HepG2 (cell line): ENCODE measurements around the gene TMX1. TPM values are rescaled to one million over a fixed set of nuclear protein-coding genes. Genes with fewer than 3 reads are reported as not detected.

Experiments
- ATAC-seq: fragments of 200-7000 bp; cut with Tn5 transposase; 3 replicates; pipeline ENCODE4 v1.9.1; 2020; ENCODE audit warnings: mild to moderate bottlenecking, moderate library complexity
- BruUV-seq: library from RNA; stranded (reverse); fragments of 400-500 nt; replicated peaks from 2 replicates; lab custom pipeline; 2021; lab: Mats Ljungman, UMichigan
- CTCF ChIA-PET: fragments of 300-600 bp; formaldehyde crosslinking; extraction: SDS; loops from one replicate; lab custom pipeline; 2021; ENCODE audit warnings: low total read pairs, inconsistent platforms, low intra/inter-chr PET ratio; lab: Yijun Ruan, JAX
- POLR2A ChIA-PET: fragments of 350-600 bp; sonication (Branson Sonifier 250); formaldehyde crosslinking; loops from one replicate; lab custom pipeline; 2020; ENCODE audit warnings: antibody characterized with exemption, inconsistent platforms; lab: Yijun Ruan, JAX
- DNase-seq: peaks from one replicate; pipeline ENCODE4 v3.0.0-alpha.2; 2015; ENCODE audit warnings: low spot score
- FAIRE-seq: peaks from 3 replicates; lab custom pipeline; 2011; peaks lifted over from hg19 to GRCh38; lab: Jason Lieb, UNC
- H2AFZ ChIP-seq: one replicate; pipeline ENCODE4 v1.6.1; 2011; ENCODE audit warnings: low read length, inconsistent platforms
- H3K27ac ChIP-seq: fragments of 300-600 bp; 3 replicates; pipeline ENCODE4 v1.8.0; 2011; ENCODE audit warnings: mixed run types, mild to moderate bottlenecking, mixed read lengths, low read length, inconsistent platforms; ENCODE audit not compliant: insufficient read depth; ENCODE audit errors: extremely low read length
- H3K27me3 ChIP-seq, 2 experiments: fragments of 200-600 bp in 1 of 2; 2 replicates in 1 of 2; 3 replicates in 1 of 2; pipeline versions ENCODE4 v1.6.0 to v1.8.0; 2011; ENCODE audit warnings: low read length in 2 of 2, mild to moderate bottlenecking in 2 of 2, moderate library complexity in 2 of 2, inconsistent platforms in 1 of 2; ENCODE audit not compliant: insufficient read depth in 2 of 2, control insufficient read depth in 1 of 2
- H3K36me3 ChIP-seq, 2 experiments: fragments of 200-600 bp in 1 of 2; replicated peaks in 1 of 2; 2 replicates in 1 of 2; 3 replicates in 1 of 2; pipeline versions ENCODE4 v1.5.1 to v1.8.0; 2011; ENCODE audit warnings: low read length in 2 of 2, inconsistent platforms in 1 of 2; ENCODE audit not compliant: insufficient read depth in 2 of 2, control insufficient read depth in 1 of 2
- H3K4me1 ChIP-seq: 2 replicates; pipeline ENCODE4 v1.5.1; 2012; ENCODE audit warnings: low read length, inconsistent platforms; ENCODE audit not compliant: insufficient read depth
- H3K4me2 ChIP-seq: 2 replicates; pipeline ENCODE4 v1.6.0; 2011; ENCODE audit warnings: low read depth, low read length, inconsistent platforms
- H3K4me3 ChIP-seq, 3 experiments: fragments of 200-600 bp in 1 of 3; sonication (generic), shearing (Covaris generic) in 1 of 3; replicated peaks in 1 of 3; 2 replicates each; pipeline ENCODE4 v1.5.1; 2011 to 2016; ENCODE audit warnings: low read length in 3 of 3, inconsistent platforms in 2 of 3, low read depth in 2 of 3, mild to moderate bottlenecking in 2 of 3, control low read depth in 1 of 3, mixed read lengths in 1 of 3; ENCODE audit not compliant: insufficient read depth in 1 of 3
- H3K79me2 ChIP-seq: one replicate; pipeline ENCODE4 v1.6.1; 2011; ENCODE audit warnings: low read length, inconsistent platforms; ENCODE audit not compliant: insufficient read depth
- H3K9ac ChIP-seq: 2 replicates; pipeline ENCODE4 v1.6.0; 2011; ENCODE audit warnings: mild to moderate bottlenecking, low read depth, low read length, inconsistent platforms; ENCODE audit not compliant: insufficient read depth
- H3K9me3 ChIP-seq: 2 replicates; pipeline ENCODE4 v1.5.1; 2012; ENCODE audit warnings: mild to moderate bottlenecking, low read length
- H4K20me1 ChIP-seq: 2 replicates; pipeline ENCODE4 v1.6.0; 2011; ENCODE audit warnings: inconsistent platforms, mild to moderate bottlenecking, low read length, moderate library complexity; ENCODE audit not compliant: insufficient read depth
- BHLHE40 ChIP-seq: IDR thresholded peaks from 2 replicates; pipeline ENCODE4 v1.6.1; 2011; ENCODE audit warnings: low read length, improper control_type of control experiment
- CTCF ChIP-seq: sonication (generic); formaldehyde crosslinking; IDR thresholded peaks from 2 replicates; pipeline ENCODE4 v1.5.0; 2020; ENCODE audit warnings: mild to moderate bottlenecking, missing genetic modification reagents, moderate library complexity
- IKZF5 ChIP-seq: IDR thresholded peaks from 2 replicates; pipeline ENCODE4 v1.6.1; 2018; ENCODE audit warnings: missing genetic modification reagents, mild to moderate bottlenecking, missing compliant biosample characterization
- KDM3A ChIP-seq: IDR thresholded peaks from 2 replicates; pipeline ENCODE4 v1.6.1; 2018; ENCODE audit warnings: low read depth, missing compliant biosample characterization
- LBX2 ChIP-seq: sonication (generic); formaldehyde crosslinking; IDR thresholded peaks from 2 replicates; pipeline ENCODE4 v1.5.0; 2020; ENCODE audit warnings: missing genetic modification reagents, mild to moderate bottlenecking, borderline replicate concordance
- MLX ChIP-seq: IDR thresholded peaks from 2 replicates; pipeline ENCODE4 v1.6.1; 2016
- NPAS2 ChIP-seq: sonication (generic); formaldehyde crosslinking; IDR thresholded peaks from 2 replicates; pipeline ENCODE4 v1.8.0; 2022; ENCODE audit warnings: mild to moderate bottlenecking, missing genetic modification reagents, borderline replicate concordance
- PHF21A ChIP-seq: sonication (generic); formaldehyde crosslinking; IDR thresholded peaks from 2 replicates; pipeline ENCODE4 v1.5.0; 2020; ENCODE audit warnings: mild to moderate bottlenecking, missing genetic modification reagents
- SRSF4 ChIP-seq: fragments of 200-400 bp; formaldehyde crosslinking; IDR thresholded peaks from one replicate; pipeline ENCODE4 v1.6.1; 2018; ENCODE audit warnings: mild to moderate bottlenecking, low read depth, low read length, moderate library complexity; ENCODE audit not compliant: poor library complexity, severe bottlenecking
- STAG1 ChIP-seq: sonication (generic); formaldehyde crosslinking; IDR thresholded peaks from 2 replicates; pipeline ENCODE4 v1.4.0; 2020; ENCODE audit warnings: missing genetic modification reagents
- ZBTB49 ChIP-seq: sonication (generic); formaldehyde crosslinking; IDR thresholded peaks from 2 replicates; pipeline ENCODE4 v1.4.0; 2020; ENCODE audit warnings: missing genetic modification reagents, borderline replicate concordance
- ZNF710 ChIP-seq: sonication (generic); formaldehyde crosslinking; IDR thresholded peaks from 2 replicates; pipeline ENCODE4 v1.5.0; 2020; ENCODE audit warnings: mild to moderate bottlenecking, missing genetic modification reagents, borderline replicate concordance
- WGBS: methylation state at CpG from one replicate; pipeline ENCODE4 v1.1.6; 2017; ENCODE audit warnings: low lambda C conversion rate; 5-methylcytosine and 5-hydroxymethylcytosine counted together
- in situ Hi-C: cut with HindIII; loops from 2 replicates; pipeline ENCODE4 v1.10.0; 2017; ENCODE audit warnings: low pct_unique_long_range_greater_than_20kb; ENCODE audit not compliant: extremely low pct_ligation_motif_present
- intact Hi-C: fragments of 100-400 bp; cut with micrococcal nuclease; formaldehyde crosslinking; loops from one replicate; pipeline ENCODE4 v1.10.0; 2022; ENCODE audit not compliant: unreplicated experiment
- polyA plus RNA-seq, 8 experiments: library from polyadenylated mRNA; depleted of rRNA in 3 of 8; stranded (reverse) in 7 of 8; unstranded in 1 of 8; fragments of >200 nt; fragmentation: Illumina TruSeq in 4 of 8; extraction: Trizol in 4 of 8; gene quantifications; 2 replicates each; pipeline versions ENCODE4 v1.2.1 to v1.2.3, GENCODE V29; 2011 to 2016; ENCODE audit warnings: low read depth in 4 of 8, missing spikeins in 1 of 8, mixed read lengths in 1 of 8; ENCODE audit not compliant: insufficient read depth in 1 of 8
- total RNA-seq, 5 experiments: library from RNA; depleted of rRNA; stranded (reverse); fragments of >200 nt; fragmentation: Illumina TruSeq; extraction: Trizol; gene quantifications; 2 replicates each; pipeline ENCODE4 v1.2.3, GENCODE V29; 2016; ENCODE audit warnings: low read depth in 1 of 5

The TMX1 gene
- total and polyA plus RNA-seq, 2 of the 13 experiments (the other 11 are each of a cell fraction or from before 2014, with no cell fraction given), result 23.0 to 56.8 TPM

- DNase-seq, result peak; percentile 74
- intact Hi-C loops, result loop anchor here (1.0 to 5.0 kb wide), 4 partner anchors 369 to 695 kb away; partner anchors contain the start of gene FRMD6
- in situ Hi-C loops, result loop anchor here (10.0 kb wide), 1 partner anchor 491 kb away; no protein-coding TSS in a partner anchor
- no peak overlapping the region for H3K4me3 ChIP-seq
- peak; percentile 64 for FAIRE-seq
- H3K9ac ChIP-seq, result no peak overlapping the region
- no peaks in the 10 kb centered on the region for H3K4me1 ChIP-seq
- WGBS, result 57% methylated on average over 8 of the region's 8 CpGs
- H3K27ac ChIP-seq, result no peak overlapping the region
- ChIA-PET POLR2A (no interaction called here), CTCF (interaction anchor here (0.9 to 2.8 kb wide), 3 partner anchors 467 to 497 kb away, joined by 4 to 25 read pairs (median 15); no protein-coding TSS in a partner anchor)
- no peaks in the 10 kb centered on the region for H3K36me3 ChIP-seq
- no peaks in the 10 kb centered on the region for H4K20me1 ChIP-seq
- H3K27me3 ChIP-seq, result no peaks in the 10 kb centered on the region
- H3K79me2 ChIP-seq, result no peaks in the 10 kb centered on the region
- no TSS peak for BruUV-seq
- no peak overlapping the region for H2AFZ ChIP-seq
- H3K4me2 ChIP-seq, result no peak overlapping the region
- H3K9me3 ChIP-seq, result no peaks in the 10 kb centered on the region
- peak; percentile 77 for ATAC-seq
- TF ChIP-seq ZBTB49, result no peak
- TF ChIP-seq PHF21A (CRISPR knock-in tag), result no peak
- no peak for TF ChIP-seq SRSF4
- TF ChIP-seq IKZF5 (CRISPR knock-in tag), result no peak
- peak; percentile 81 for TF ChIP-seq STAG1 (CRISPR knock-in tag)
- no peak for TF ChIP-seq LBX2
- TF ChIP-seq ZNF710, result no peak
- no peak for TF ChIP-seq BHLHE40
- no peak for TF ChIP-seq KDM3A (CRISPR knock-in tag)
- TF ChIP-seq NPAS2, result no peak
- no peak for TF ChIP-seq MLX
- peak; percentile 68 for TF ChIP-seq CTCF
These were observed 43.5 kb downstream of the TMX1 start for GRCh38 chr14:51283402-51284085.
